ENCODE data around the gene CIB2.

DNA sequence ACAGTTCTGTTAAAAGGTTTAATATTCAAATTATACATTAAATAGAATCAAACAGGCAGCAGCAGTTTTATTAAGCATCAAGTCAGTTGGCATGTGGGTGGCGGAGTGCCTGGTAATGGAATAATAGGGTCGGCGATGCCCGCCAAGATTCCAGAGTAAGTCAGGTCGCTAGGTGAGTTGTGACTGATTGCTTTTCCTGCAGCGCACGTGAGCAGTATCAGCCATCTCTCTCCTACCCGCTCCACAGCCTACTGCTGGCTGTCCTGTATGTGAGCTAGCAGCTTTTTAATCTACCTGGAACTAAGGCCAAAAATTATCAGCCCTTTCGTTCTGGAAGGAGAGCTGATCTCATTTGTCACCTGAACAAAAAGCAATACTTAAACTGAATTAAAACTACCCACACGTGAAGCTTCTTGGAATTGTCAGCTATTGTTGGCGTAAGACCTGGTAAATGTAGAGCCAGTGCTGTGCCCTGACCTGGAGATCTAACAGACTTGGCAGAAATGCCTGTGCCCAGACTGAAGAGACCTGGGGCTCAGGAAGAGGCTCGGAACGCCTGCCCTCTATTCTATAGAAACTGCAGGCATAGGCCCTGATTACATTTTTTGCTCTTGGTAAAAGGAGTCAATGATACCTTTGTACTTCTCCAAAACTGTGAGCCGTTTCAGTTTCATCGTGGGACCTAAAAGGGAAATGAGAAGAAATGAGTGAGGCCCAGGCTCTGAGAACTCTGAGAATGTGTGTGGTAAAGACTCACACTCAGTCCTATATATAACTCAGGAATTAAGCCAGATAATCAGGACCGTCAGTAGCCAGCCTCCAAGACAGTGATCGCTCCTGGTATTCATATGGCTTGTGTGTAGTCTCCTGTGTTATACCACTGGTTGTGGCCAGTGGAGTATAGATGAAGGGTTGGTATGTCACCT is 39.9 kb upstream of the CIB2 start:
- no peak for TF ChIP-seq POLR2AphosphoS2 (conservative IDR thresholded peaks at IDR 0.05; ENCODE audit: low read length)
- TF ChIP-seq, protein P1, sequence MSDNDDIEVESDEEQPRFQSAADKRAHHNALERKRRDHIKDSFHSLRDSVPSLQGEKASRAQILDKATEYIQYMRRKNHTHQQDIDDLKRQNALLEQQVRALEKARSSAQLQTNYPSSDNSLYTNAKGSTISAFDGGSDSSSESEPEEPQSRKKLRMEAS (IDR thresholded peaks at IDR 0.05) = no peak
- TF ChIP-seq, protein P2, sequence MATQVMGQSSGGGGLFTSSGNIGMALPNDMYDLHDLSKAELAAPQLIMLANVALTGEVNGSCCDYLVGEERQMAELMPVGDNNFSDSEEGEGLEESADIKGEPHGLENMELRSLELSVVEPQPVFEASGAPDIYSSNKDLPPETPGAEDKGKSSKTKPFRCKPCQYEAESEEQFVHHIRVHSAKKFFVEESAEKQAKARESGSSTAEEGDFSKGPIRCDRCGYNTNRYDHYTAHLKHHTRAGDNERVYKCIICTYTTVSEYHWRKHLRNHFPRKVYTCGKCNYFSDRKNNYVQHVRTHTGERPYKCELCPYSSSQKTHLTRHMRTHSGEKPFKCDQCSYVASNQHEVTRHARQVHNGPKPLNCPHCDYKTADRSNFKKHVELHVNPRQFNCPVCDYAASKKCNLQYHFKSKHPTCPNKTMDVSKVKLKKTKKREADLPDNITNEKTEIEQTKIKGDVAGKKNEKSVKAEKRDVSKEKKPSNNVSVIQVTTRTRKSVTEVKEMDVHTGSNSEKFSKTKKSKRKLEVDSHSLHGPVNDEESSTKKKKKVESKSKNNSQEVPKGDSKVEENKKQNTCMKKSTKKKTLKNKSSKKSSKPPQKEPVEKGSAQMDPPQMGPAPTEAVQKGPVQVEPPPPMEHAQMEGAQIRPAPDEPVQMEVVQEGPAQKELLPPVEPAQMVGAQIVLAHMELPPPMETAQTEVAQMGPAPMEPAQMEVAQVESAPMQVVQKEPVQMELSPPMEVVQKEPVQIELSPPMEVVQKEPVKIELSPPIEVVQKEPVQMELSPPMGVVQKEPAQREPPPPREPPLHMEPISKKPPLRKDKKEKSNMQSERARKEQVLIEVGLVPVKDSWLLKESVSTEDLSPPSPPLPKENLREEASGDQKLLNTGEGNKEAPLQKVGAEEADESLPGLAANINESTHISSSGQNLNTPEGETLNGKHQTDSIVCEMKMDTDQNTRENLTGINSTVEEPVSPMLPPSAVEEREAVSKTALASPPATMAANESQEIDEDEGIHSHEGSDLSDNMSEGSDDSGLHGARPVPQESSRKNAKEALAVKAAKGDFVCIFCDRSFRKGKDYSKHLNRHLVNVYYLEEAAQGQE (IDR thresholded peaks at IDR 0.05) = no peak
- TF ChIP-seq, protein P3, sequence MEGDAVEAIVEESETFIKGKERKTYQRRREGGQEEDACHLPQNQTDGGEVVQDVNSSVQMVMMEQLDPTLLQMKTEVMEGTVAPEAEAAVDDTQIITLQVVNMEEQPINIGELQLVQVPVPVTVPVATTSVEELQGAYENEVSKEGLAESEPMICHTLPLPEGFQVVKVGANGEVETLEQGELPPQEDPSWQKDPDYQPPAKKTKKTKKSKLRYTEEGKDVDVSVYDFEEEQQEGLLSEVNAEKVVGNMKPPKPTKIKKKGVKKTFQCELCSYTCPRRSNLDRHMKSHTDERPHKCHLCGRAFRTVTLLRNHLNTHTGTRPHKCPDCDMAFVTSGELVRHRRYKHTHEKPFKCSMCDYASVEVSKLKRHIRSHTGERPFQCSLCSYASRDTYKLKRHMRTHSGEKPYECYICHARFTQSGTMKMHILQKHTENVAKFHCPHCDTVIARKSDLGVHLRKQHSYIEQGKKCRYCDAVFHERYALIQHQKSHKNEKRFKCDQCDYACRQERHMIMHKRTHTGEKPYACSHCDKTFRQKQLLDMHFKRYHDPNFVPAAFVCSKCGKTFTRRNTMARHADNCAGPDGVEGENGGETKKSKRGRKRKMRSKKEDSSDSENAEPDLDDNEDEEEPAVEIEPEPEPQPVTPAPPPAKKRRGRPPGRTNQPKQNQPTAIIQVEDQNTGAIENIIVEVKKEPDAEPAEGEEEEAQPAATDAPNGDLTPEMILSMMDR (IDR thresholded peaks at IDR 0.05) = no peak
- no peak for TF ChIP-seq CHD4 (IDR thresholded peaks at IDR 0.05; ENCODE audit: borderline replicate concordance)
- TF ChIP-seq CHD2 (IDR thresholded peaks at IDR 0.05; ENCODE audit: low read length, partially characterized antibody) = no peak
- no peak for TF ChIP-seq FOSL2 (IDR thresholded peaks at IDR 0.05)
- no peak for TF ChIP-seq FOSL2 (CRISPR knock-in tag; IDR thresholded peaks at IDR 0.05)
- TF ChIP-seq SMC3 (IDR thresholded peaks at IDR 0.05) = no peak
- TF ChIP-seq ESRRA (IDR thresholded peaks at IDR 0.05; ENCODE audit: borderline replicate concordance, low read length) = no peak

Data from A549 (cell line).